Measurements from ENCODE around the gene S100A11.
"Not testable (repeated sequence)": the region's sequence is repeated elsewhere in the genome, so short reads cannot be mapped to it uniquely, and the experiment has no call there.

Gene S100A11

GRCh38 chr1:152036267-152037216, at the start of gene S100A11:
TSS of gene S100A11 (minus strand) at chr1:152037004. CDS start at chr1:152036915, 89 bp downstream.
- peak in 35 of 58 donors; percentile 1 to 45 (median 15) for DNase-seq

GRCh38 chr1:152084853-152085252, 48.0 kb upstream of the S100A11 start:
- DNase-seq: no peak

- not testable (repeated sequence) for DNase-seq
Observed at GRCh38 chr1:152081026-152081425, 44.2 kb upstream of the S100A11 start.

- DNase-seq: not testable (repeated sequence)
Observed at GRCh38 chr1:152080494-152080893, 43.7 kb upstream of the S100A11 start.

- no peak for DNase-seq
Observed at GRCh38 chr1:152078831-152079441, 42.1 kb upstream of the S100A11 start.

GRCh38 chr1:152072311-152072710, 35.5 kb upstream of the S100A11 start:
- no peak for DNase-seq

- no peak for DNase-seq
Observed at GRCh38 chr1:152071123-152071522, 34.3 kb upstream of the S100A11 start.

GRCh38 chr1:152067929-152068328, 31.1 kb upstream of the S100A11 start:
- no peak for DNase-seq

- no peak for DNase-seq
Observed at GRCh38 chr1:152067150-152067549, 30.3 kb upstream of the S100A11 start.

- DNase-seq: no peak
Observed at GRCh38 chr1:152061952-152062351, 25.1 kb upstream of the S100A11 start.

- DNase-seq: no peak
Observed at GRCh38 chr1:152053375-152053774, 16.6 kb upstream of the S100A11 start.

GRCh38 chr1:152052606-152053005, 15.8 kb upstream of the S100A11 start:
- peak in 56 of 58 donors; percentile 2 to 89 (median 47) for DNase-seq

GRCh38 chr1:152050886-152051675, 14.3 kb upstream of the S100A11 start:
- no peak for DNase-seq

GRCh38 chr1:152049291-152050083, 12.7 kb upstream of the S100A11 start:
- DNase-seq: no peak

- DNase-seq: peak in 6 of 58 donors; percentile 7 to 71 (median 24)
Observed at GRCh38 chr1:152048416-152049009, 11.7 kb upstream of the S100A11 start.

GRCh38 chr1:152047730-152048415, 11.1 kb upstream of the S100A11 start:
- peak in 51 of 58 donors; percentile 3 to 80 (median 48) for DNase-seq

- peak in 1 of 58 donors; percentile 15 for DNase-seq
Observed at GRCh38 chr1:152047413-152047729, 10.6 kb upstream of the S100A11 start.

GRCh38 chr1:152044386-152044785, 7.6 kb upstream of the S100A11 start:
- DNase-seq: no peak

GRCh38 chr1:152043870-152044269, 7.1 kb upstream of the S100A11 start:
- DNase-seq: no peak

- no peak for DNase-seq
Observed at GRCh38 chr1:152042030-152042429, 5.2 kb upstream of the S100A11 start.

Data from anterior cingulate cortex (tissue), 58 donors.